ENCODE data around the gene IFT25.

IFT25 gene

GRCh38 chr1:53956308-53957168, 11.0 kb upstream of the IFT25 start:
- DNase-seq: no peak

GRCh38 chr1:53954128-53954527, 8.6 kb upstream of the IFT25 start:
- DNase-seq: no peak

DNA sequence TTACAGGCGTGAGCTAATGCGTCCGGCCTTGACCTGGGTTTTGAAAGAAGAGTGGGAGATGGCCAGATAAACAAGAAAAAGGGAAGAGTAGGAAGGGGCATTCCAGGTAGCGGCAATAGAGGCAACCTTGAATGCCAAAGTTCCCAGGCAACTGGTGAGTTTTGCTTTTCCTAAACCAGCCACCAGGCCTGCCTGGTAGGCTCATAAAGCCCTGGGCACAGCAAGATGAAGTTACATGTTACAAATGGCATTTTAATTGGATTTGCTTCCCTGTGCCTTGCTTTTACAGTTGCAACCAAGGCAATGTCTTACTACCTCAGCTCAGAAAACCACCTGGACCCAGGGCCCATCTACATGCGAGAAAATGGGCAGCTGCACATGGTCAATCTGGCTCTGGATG, 6.2 kb upstream of the IFT25 start:
- no peak for DNase-seq

DNA sequence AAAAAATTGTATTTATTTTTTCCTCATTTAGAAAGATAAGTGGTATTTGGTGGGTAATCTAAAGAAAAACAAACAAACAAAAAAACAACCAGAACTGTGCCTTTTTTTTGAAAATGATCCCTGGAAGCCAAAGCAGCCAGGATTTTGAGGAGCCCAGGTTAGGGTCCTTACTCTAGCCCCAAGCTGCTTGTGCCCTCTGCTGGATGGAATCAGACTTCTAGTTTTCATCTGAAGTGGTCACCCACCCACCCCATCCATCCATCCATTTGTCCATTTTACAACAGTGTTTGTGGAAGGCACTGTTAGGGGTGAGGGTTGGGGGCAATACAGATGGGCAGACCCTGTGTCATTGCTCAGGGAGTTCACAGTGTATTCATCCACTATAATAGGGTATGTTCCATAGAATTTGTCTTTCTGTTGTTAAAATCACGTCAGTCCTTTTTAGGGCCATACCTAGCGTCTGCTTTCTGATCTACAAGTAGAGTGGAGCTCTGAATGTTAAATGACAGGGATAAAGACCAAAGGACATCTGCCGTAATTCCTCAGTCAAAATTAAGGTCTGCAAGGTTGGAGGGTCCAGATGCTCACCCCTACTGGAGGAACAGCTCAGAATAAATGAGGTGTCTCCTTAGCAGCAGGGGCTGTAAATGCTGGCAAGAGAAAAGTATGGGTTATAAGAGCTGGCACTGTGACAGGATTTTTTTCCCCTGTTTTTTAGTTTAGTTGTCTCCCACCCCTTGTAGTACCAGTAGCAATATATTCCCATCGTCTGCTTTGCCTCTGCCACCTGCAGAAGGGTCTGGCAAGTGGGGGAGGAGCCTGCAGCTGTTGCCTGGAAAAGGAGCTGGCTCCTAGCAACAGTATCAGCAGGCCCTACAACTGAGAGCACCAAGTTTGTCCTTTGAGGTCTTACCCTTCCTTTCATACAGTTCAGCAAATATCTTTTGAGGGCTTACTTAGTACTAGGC, 3.8 kb upstream of the IFT25 start:
- peak; percentile 56 for DNase-seq

DNA sequence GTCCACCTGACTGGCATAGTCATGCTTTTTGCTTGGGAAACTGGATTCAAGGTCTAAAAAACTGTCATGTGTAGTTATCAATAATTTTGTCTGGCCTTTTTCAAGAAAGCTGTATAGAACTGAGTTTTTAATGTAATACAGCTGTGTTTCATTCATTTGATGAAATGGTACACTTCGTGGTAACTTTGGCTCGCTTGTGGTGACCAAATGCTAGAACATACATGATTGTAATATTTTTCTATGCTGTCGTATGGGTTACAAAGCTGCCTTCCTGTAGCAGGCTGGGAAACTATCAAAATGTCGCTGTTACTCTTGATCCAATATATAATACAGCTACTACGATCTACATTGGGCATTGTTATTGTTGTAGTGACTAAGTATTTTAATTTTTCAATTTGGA, 2.8 kb upstream of the IFT25 start:
- DNase-seq: peak; percentile 34

DNA sequence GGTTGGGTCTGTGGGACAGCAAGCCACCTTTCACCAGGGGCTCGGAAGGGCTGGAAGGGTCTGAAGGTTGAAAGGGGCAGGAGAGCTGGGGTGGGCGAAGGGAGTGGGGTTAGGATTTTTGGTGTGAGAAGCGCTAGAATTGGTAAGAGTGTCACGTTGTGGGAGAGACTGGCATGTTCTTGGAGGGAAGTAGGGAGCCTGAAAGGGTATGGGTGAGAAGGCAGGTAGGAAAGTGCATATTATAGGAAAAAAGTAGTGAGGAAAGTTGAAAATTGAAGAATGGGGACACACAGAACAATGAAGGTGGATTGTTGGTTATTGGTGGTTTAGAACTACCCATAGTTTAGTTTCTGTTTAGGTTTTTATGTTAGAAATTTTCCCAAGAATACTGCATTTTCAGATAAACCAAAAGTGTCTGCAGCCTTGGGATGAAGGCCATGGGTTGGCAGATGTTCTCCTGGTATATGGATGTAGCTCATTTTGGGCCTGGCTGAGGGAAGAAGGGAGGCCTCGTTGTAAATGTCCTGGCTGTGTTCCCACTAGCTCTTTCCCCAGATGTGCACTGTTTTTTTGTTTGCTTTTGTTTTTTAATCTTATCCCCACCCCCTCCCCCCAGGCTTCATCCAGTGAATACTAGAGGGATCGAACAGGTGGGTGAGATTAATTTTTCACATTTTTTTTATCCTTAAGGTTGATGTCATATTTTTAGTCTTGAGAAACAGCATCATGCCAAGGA, 1.8 kb upstream of the IFT25 start:
- no peak for DNase-seq

GRCh38 chr1:53946252-53947171, 1.0 kb upstream of the IFT25 start, which contains the start of gene LRRC42:
Gene LRRC42 (plus strand): TSS chr1:53946350. CDS start chr1:53952000, 5,650 bp downstream.
- DNase-seq: no peak

- DNase-seq: no peak
Measured at GRCh38 chr1:53945183-53945432, 391 bp downstream of the IFT25 start.

DNA sequence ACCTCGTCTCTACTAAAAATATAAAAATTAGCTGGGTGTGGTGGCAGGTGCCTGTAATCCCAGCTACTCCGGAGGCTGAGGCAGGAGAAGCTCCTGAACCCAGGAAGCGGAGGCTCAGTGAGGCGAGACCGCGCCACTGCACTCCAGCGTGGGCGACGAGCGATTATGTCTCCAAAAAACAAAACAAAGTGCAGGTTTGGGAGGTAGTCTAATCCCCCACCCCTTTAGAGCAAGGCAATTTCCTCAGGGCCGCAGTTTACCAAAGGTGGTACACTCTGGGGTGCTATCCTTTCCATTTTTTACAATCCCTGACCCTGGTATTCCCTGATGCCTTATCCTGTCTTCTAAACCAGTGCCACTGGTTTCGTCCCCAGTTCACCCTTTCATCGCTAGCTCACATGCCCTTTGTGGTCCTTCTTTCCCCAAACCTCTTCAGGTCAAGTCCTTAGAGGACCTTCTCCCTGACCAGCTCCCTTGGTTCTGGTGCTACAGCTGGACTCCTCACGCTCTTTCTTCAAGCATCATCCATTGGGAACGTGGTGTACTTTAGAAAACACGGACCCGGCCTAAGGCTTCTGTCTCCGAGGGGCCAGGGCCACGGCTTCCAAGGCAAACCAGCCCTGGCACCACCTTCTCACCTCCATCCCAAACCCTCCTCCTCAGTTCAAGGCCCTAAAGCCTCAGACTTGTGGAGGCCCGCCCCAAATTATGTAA, 873 bp downstream of the IFT25 start:
- no peak for DNase-seq

- no peak for DNase-seq
Measured at GRCh38 chr1:53943490-53944043, 1.9 kb downstream of the IFT25 start.

- DNase-seq: no peak
Measured at GRCh38 chr1:53943090-53943489, 2.4 kb downstream of the IFT25 start.

DNA sequence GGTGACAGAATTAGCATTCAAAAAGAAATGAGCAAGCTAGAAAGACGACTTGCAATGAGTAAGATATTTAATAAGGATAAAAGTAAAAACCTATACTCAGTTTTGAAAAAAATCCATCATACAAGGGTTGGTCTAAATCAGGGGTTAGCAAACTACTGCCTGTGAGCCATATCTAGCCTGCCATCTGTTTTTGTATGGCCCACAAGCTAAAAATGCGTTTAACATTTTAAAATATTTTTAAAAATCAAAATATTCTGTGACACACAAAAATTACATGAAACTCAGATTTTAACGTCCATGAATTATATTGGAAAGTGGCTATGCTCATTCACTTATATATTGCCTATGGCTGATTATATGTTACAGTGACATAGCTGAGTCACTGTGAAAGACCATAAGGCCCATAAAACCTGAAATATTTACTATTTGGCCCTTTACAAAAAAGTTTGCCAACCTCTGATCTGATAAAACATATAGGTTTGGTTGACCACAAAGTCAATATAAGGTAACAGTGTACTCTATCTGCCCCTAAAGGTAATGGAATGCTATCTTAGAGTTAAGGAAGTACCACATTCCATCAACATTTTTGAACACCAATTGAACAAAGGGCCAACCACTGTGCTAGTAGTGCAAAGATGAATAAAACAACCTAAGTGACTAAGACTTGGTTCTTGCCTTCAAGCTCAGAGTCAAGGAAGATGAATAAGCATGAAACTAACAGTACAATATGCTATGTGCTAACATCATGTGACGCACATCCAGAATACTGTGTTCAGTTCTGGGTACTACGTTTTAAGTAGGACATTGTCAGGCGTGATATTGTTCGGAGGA, 3.2 kb downstream of the IFT25 start:
- no peak for DNase-seq

GRCh38 chr1:53938136-53938830, 7.2 kb downstream of the IFT25 start:
- DNase-seq: peak; percentile 12

DNA sequence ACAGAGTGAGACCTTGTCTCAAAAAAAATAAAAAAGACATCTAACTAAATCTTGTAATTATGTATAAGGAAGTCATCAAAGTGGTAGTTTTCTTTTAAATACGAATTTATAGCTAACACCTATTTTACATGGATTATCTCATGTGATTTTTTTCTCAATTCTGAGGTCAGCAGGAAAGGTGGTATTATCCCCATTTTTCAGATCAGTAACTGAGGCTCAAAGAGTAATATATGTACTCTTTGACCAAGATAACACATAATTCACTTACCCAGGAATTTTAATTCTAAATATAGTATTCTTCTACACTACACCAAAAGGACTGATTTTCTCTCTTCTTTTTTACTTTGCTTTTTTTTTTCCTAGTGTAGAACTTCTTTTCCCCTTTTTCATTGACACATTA, 9.1 kb downstream of the IFT25 start:
- DNase-seq: no peak

DNA sequence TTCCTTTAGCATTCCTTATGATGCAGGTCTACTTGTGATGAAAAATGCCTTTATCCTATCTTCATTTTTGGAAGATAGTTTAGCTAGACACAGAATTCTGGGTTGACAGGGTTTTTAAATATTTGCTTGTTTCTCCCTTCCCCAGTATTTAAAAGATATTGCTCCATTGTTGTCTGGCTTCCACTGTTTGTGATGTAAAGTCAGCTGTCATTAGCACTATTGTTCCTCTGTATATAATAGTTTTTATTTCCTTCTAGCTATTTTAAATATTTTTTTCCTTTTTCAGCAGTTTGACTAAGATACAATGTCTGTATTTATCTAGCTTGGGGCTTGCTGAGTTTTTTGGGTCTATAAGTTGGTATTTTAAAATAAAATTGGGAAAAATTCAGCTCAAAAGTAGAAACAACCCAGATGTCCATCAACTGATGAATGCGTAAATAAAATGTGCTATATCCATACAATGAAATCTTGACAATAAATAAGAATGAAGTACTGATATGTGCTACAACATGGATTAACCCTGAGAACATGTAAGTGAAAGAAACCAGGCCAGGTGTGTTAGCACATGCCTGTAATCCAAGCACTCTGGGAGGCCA, 11.2 kb downstream of the IFT25 start:
- DNase-seq: no peak

DNA sequence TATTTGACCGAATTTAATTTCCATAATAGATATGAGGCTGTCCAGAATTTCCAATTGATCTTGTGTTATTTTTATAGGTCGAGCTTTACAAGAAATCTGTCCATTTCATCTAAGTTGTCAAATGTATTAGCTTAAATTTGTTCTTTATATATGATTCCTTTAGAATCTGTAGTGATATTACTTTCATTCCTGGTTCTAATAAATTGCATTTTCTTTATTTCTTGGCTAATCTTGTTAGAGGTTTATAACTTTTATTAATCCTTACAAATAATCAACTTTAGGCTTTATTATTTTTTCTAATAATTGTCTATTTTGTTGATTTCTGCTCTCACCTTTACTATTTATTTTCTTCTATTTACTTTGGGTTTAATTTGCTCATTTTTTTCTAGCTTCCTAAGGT, 14.0 kb downstream of the IFT25 start:
- no peak for DNase-seq

GRCh38 chr1:53930932-53931331, 14.6 kb downstream of the IFT25 start:
- no peak for DNase-seq

GRCh38 chr1:53929246-53929960, 16.1 kb downstream of the IFT25 start:
- peak; percentile 14 for DNase-seq
